GM15510 (cell line): ENCODE results near the gene HAGHL.

Experiments used
- POLR2A ChIP-seq: IDR thresholded peaks from 3 replicates; pipeline ENCODE4 v1.6.1; 2011; ENCODE audit warnings: borderline replicate concordance; ENCODE audit not compliant: insufficient read length; ENCODE audit errors: extremely low read depth

HAGHL gene

GRCh38 chr16:698911-699671 is 27.8 kb upstream of the HAGHL start:
- TF ChIP-seq POLR2A = no peak

GRCh38 chr16:700684-701584 is 26.0 kb upstream of the HAGHL start:
- TF ChIP-seq POLR2A = no peak

GRCh38 chr16:702341-702740 is 24.6 kb upstream of the HAGHL start:
- no peak for TF ChIP-seq POLR2A

- TF ChIP-seq POLR2A = no peak
These were observed 23.5 kb upstream of the HAGHL start for GRCh38 chr16:703406-703805.

GRCh38 chr16:704047-704446 is 22.9 kb upstream of the HAGHL start:
- no peak for TF ChIP-seq POLR2A

GRCh38 chr16:704552-705380 is 22.1 kb upstream of the HAGHL start:
- no peak for TF ChIP-seq POLR2A

- TF ChIP-seq POLR2A = no peak
These were observed 21.3 kb upstream of the HAGHL start, which contains the start of gene FBXL16 for GRCh38 chr16:705431-706188. FBXL16 (minus strand) TSS chr16:705801; CDS start chr16:697405, 8,396 bp downstream.

GRCh38 chr16:706189-707061 is 20.5 kb upstream of the HAGHL start:
- no peak for TF ChIP-seq POLR2A

- TF ChIP-seq POLR2A = no peak
These were observed 19.8 kb upstream of the HAGHL start for GRCh38 chr16:707062-707538.

- no peak for TF ChIP-seq POLR2A
These were observed 18.9 kb upstream of the HAGHL start for GRCh38 chr16:708019-708418.

- TF ChIP-seq POLR2A = no peak
These were observed 17.9 kb upstream of the HAGHL start for GRCh38 chr16:708959-709358.

GRCh38 chr16:709566-710499 is 17.1 kb upstream of the HAGHL start:
- TF ChIP-seq POLR2A = no peak
